Measurements from ENCODE around the gene HEBP2.
"Not testable (repeated sequence)": the region's sequence is repeated elsewhere in the genome, so short reads cannot be mapped to it uniquely, and the experiment has no call there.

The HEBP2 gene

GRCh38 chr6:138424004-138424904 is 20.2 kb downstream of the HEBP2 start:
- no peak for DNase-seq

DNA sequence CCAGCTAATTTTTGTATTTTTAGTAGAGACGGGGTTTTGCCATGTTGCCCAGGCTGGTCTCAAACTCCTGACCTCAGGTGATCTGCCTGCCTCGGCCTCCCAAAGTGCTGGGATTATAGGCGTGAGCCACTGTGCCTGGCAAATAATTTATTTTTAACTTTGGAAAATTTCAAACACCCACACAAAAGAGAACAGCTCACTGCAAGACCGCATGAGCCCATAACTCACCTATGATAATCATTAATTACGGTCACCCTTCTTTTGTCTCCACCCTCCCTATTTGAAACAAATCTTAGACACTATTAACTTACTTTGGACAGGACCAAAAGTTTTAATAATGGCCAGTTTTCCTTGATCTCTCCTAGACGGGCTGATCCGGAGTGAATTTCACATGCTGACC is 21.2 kb downstream of the HEBP2 start:
- DNase-seq = not testable (repeated sequence)

DNA sequence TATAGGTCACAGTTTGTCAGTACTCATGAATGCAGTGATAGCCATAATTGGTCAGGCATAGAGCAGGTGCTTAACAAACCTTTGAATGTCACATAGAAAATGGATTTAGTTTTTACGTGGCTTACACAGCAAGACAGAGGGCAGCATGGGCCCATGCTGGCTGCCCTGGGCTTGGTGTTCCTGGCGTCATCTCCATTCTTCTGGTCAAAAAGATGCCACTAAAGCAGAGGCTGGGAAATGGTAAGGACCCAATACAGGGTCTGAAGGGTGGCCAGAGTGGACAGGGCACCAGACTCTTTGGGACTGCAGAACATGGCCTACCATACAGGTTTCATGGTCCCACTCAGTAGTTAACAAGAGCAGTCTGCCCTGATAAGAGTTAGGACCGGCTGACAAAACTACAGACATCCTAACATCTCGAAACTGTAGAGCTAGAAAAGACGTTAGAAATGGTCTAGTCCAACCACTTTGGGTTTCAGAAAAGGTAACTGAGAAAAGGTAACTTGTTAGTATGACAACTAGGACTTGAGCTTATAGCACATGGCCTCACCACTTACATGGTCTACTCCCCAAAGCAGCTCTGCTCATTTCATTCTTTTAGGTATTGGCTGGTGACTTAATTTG is 22.6 kb downstream of the HEBP2 start:
- no peak for DNase-seq

DNA sequence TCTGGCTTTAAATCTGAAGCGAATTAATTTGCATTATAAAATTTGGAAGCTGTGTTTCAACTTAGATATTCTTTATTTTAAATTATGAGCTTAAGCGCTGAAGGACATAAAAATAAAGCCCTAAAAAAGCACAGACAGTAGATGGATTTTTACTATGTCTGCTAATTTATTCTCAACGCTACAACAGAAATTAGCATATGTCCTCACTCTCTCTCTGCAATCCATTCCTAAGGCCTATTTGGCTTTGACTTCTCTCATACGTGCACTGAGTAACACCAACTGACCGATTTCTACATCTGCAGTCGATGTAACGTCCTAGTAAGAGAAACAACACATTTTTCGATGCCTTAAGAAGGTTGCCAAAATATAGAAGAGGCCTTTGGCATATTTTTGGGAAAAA is 23.7 kb downstream of the HEBP2 start:
- DNase-seq = no peak

- DNase-seq = no peak
These were observed 25.0 kb downstream of the HEBP2 start for GRCh38 chr6:138428944-138429598.

- no peak for DNase-seq
These were observed 25.7 kb downstream of the HEBP2 start for GRCh38 chr6:138429761-138430160.

DNA sequence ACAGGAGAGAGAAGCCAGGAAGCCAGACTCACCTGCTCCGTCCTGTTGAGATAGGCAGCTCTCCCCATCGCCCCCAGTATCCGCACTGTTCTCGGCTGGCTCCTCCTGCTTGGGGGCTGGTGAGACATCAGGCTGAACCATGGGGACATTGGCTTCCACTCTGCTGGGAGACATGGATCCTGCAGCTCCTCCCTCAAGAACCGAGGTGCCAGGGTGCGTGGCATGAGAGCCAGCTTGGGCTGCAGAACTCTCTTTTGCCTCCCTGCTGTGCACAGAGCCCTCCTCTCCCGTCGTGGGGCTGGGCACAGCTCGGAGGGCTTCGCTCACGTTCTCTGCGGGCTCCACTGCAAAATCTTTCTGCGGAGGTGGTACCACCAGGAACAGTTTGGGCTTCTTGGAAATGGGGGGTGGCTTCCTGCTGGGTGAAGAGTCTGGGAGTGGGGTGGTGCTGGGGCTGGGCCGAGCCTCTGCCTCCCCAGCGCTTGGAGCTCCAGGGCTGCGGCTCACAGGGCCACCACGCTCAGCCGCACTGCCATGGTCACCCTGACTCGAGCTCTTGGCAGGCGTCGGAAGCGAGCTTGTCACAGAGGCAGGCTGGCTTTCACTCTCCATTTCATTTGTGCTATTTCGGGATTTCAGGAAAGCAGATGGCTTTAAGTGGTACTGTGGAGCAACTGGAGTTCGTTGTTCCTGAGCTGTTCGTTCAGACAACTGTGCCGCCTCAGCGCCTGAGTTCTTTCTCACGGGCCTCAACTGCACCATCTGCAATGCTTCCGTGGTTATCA is 26.5 kb downstream of the HEBP2 start:
- no peak for DNase-seq

GRCh38 chr6:138431256-138432062 is 27.4 kb downstream of the HEBP2 start:
- DNase-seq = no peak

DNA sequence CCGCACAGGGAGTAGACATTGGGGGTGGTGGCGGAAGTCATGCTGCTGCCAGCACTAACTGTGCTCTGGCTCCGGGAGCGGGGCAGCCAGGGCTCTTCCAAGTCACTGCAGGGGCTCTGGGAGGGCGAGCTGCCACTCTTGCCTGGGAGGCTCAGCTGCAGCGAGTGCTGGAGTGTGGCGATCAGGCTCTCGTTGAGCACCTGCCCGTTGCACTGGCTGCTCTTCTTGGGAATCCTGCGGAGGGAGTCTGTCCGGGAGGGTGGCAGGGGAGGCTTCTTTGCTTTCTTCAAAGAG is 28.0 kb downstream of the HEBP2 start:
- DNase-seq = no peak

DNA sequence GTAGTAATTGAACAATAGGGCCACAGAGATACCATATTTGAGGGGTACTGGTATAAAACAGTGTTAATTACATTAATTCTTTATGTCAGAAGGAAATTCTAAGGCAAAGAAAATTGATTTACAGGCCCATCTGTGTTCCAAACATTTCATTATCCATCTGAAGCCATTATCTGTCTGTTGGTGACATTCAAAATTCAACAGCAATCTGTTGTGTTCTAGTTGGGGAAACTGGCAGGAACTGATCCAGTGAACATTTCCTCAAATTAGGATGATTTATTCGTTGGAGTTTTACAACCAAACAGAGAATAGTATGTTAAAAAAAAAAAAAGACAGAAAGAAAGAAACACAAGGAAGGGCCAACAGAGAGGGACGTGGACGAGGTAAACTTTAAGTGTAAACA is 30.1 kb downstream of the HEBP2 start:
- no peak for DNase-seq

DNA sequence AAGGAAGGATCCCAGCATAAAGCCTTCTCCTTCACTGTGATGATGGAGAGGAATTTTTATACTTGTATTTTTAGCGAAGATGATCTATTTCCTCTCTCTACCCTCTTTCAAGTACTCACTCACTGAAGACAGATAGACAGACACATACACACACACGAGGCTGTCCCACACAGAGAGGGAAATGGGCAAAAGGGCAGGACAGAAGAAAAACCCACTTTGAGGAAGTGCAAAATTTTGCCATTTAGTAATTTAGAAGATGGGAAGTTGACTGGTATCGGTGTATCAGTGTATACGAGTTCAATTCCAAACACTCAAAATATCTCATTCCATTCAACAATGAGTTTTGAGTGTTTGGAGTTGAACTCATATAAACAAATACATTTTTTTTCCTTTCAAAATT is 30.9 kb downstream of the HEBP2 start:
- DNase-seq = no peak

DNA sequence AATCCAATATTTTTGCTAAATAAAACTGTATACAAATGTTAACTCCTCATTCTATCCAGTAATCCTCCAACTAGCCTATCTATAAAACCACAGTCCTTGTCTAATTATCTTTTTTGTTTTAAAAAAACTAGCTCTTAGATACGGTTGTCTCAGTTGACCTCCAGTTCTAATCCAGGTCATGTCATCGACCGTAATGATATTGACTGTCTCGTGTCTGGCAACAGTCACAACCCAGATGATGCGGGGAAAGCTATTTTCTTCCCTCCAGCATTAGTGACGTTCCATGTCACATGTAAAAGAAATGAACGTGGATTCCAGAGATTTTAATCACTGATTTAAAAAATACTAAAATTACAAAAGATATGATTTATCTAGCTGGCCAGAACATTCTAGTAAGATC is 35.5 kb downstream of the HEBP2 start:
- DNase-seq = no peak

- no peak for DNase-seq
These were observed 36.3 kb downstream of the HEBP2 start for GRCh38 chr6:138440296-138440695.

GRCh38 chr6:138440758-138441357 is 36.8 kb downstream of the HEBP2 start:
- no peak for DNase-seq

- no peak for DNase-seq
These were observed 37.9 kb downstream of the HEBP2 start for GRCh38 chr6:138441965-138442364.

GRCh38 chr6:138442663-138443062 is 38.6 kb downstream of the HEBP2 start:
- no peak for DNase-seq

DNA sequence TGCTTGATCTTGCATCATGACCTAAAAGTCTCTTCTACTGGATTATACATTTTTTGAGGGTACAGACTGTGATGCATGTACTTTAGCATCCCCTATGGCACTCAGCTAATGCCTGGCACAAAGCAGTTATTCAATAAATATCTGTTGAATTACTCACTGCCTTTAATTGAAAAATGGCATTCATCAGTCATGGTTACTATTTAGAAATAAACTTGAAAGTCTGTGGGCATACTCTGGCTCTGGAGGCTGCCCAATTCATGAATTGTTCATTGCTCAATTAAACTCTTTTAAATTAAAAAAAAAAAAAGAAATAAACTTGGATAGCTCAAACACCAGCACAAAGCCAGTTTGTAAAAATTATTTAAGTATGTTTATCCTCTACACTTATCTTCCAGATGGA is 40.0 kb downstream of the HEBP2 start:
- DNase-seq = no peak

GRCh38 chr6:138446821-138447220 is 42.8 kb downstream of the HEBP2 start:
- DNase-seq = no peak

GRCh38 chr6:138450445-138450844 is 46.4 kb downstream of the HEBP2 start:
- DNase-seq = no peak

GRCh38 chr6:138451043-138451442 is 47.0 kb downstream of the HEBP2 start:
- DNase-seq = no peak

GRCh38 chr6:138454981-138455706 is 51.1 kb downstream of the HEBP2 start:
- DNase-seq = peak; percentile 60
